GM10248 (cell line): ENCODE results near the gene POLR1C.

Source experiments
- CTCF ChIA-PET: fragments of 300-600 bp; sonication (Branson Sonifier 250); formaldehyde crosslinking; extraction: SDS; loops from one replicate; lab custom pipeline; 2021; ENCODE audit warnings: antibody characterized with exemption; lab: Yijun Ruan, JAX
- POLR2A ChIA-PET: fragments of 350-650 bp; sonication (Branson Sonifier 250); formaldehyde crosslinking; extraction: SDS; loops from one replicate; lab custom pipeline; 2020; ENCODE audit warnings: antibody characterized with exemption; lab: Yijun Ruan, JAX
- DNase-seq: peaks from one replicate; pipeline ENCODE4 v3.0.0; 2012; ENCODE audit errors: extremely low spot score
- TF ChIP-seq, protein P1 (sequence below): IDR thresholded peaks from 2 replicates; pipeline ENCODE4 v1.5.1; 2012; ENCODE audit warnings: mild to moderate bottlenecking, low read depth; ENCODE audit errors: extremely low read depth, missing control alignments, control extremely low read depth

The POLR1C gene

DNA sequence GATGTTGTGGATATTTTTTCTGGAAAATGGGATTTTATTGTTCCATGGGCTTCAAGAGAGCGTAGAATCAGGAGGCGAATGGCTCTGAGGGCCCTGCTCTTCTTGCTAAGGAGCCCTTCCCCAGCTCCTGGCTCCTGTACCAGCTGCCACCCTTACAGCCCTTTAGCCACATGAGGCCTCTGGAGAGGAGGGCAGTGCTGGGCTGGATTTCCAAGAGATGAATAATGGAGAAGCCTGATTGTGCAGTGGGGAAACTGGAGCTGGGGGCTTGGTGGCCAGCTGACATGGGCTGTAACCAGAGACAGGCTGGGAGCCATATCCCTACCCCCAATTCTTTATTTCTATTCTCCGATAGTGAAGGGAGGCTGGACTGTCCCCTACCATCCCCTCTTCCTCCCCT, 16.0 kb upstream of the POLR1C start:
- POLR2A ChIA-PET = interaction anchor here (0.6 to 0.8 kb wide), 2 partner anchors 9 to 561 kb away, joined by 3 read pairs; partner anchors contain the start of gene LRRC73
- TF ChIP-seq, protein P1, sequence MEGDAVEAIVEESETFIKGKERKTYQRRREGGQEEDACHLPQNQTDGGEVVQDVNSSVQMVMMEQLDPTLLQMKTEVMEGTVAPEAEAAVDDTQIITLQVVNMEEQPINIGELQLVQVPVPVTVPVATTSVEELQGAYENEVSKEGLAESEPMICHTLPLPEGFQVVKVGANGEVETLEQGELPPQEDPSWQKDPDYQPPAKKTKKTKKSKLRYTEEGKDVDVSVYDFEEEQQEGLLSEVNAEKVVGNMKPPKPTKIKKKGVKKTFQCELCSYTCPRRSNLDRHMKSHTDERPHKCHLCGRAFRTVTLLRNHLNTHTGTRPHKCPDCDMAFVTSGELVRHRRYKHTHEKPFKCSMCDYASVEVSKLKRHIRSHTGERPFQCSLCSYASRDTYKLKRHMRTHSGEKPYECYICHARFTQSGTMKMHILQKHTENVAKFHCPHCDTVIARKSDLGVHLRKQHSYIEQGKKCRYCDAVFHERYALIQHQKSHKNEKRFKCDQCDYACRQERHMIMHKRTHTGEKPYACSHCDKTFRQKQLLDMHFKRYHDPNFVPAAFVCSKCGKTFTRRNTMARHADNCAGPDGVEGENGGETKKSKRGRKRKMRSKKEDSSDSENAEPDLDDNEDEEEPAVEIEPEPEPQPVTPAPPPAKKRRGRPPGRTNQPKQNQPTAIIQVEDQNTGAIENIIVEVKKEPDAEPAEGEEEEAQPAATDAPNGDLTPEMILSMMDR = no peak
- DNase-seq = no peak
- CTCF ChIA-PET = interaction anchor here (2.6 kb wide), 1 partner anchor 14 kb away, joined by 8 read pairs; no protein-coding TSS in a partner anchor

DNA sequence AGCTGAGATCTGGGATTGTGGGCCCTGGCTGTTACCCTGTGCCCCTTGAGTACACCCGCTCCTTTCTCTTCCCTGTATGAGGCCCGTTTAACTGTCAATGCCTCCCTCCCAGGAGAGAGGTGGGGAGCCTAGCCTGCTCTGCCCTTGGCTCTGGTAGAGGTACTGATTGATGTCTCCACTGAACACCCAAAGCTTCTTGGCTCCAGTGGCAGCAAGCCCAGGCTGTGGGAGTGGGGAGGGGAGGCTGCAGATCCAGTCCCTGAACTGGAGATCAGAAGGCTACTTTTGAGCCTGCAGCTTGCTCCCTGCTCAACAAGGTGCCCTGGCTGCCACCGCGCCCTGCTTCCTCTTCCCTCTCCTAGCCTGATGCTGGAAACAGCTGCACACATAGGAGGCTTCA, 14.2 kb upstream of the POLR1C start:
- POLR2A ChIA-PET = no interaction called here
- CTCF ChIA-PET = interaction anchor here (1.4 to 6.8 kb wide), 3 partner anchors 15 to 239 kb away, joined by 4 to 70 read pairs (median 8); partner anchors contain the start of gene DLK2
- TF ChIP-seq, protein P1 = no peak
- DNase-seq = no peak

DNA sequence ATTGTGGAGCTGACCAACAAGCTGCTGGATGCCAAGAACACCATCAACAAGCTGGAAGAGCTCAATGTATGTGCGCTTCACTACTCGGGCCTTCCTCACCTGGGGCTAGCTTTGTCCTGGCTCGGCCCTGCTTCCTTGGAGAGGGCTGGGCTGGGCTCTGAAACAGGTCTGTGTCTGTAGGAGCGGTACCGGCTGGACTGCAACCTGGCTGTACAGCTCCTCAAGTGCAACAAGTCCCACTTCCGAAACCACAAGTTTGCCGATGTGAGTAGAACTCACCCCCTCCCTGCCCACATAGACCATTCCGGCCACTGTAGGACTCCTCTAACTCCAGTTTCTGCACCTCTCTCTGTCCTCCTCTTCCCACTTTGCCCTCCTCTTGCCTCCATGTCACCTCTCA, 13.4 kb upstream of the POLR1C start:
- CTCF ChIA-PET = interaction anchor here (0.7 to 7.8 kb wide), 3 partner anchors 49 to 576 kb away, joined by 4 to 77 read pairs (median 70); partner anchors contain the start of gene DLK2
- POLR2A ChIA-PET = no interaction called here
- DNase-seq = no peak
- TF ChIP-seq, protein P1 = no peak

DNA sequence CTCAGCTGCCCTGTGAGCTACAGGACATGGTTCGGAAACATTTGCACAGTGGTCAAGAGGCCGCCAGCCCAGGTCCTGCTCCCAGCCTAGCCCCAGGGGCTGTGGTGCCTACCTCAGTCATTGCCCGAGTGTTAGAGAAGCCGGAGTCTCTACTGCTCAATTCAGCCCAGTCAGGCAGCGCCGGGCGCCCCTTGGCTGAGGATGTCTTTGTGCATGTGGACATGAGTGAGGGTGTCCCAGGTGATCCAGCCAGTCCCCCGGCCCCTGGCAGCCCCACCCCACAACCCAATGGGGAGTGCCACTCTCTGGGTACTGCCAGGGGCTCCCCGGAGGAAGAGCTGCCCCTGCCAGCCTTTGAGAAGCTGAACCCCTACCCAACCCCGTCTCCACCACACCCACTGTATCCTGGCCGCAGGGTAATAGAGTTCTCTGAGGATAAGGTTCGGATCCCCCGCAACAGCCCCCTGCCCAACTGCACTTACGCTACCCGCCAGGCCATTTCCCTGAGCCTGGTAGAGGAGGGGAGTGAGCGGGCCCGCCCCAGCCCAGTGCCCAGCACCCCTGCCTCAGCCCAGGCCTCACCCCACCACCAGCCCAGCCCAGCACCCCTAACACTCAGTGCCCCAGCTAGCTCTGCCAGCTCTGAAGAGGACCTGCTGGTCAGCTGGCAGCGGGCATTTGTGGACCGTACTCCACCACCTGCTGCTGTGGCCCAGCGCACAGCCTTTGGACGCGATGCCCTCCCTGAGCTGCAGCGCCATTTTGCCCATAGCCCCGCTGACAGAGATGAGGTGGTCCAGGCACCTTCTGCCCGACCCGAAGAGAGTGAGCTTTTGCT, 11.9 kb upstream of the POLR1C start:
- ChIA-PET POLR2A (no interaction called here), CTCF (interaction anchor here (0.6 to 7.8 kb wide), 19 partner anchors 11 to 454 kb away, joined by 3 to 125 read pairs (median 6); partner anchors contain the start of genes ABCC10, DLK2, DNPH1 and POLR1C)
- DNase-seq = no peak
- TF ChIP-seq, protein P1 = no peak

DNA sequence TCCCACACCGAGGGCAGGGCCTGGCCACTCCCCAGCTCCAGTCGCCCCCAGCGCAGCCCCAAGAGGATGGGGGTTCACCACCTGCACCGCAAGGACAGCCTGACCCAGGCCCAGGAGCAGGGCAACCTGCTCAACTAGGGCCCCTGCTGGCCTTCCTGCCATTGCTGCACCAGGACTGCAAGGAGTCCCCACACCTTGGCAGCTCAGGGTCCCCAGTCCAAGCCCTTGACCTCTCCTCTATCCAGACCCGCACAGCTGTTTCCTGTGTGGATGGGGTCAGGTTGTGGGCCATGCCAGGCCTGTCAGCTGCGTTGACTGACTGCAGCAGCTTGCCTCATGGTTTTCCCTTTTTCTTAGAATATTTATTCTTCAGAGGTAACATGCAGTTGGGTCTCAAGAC, 11.2 kb upstream of the POLR1C start:
- ChIA-PET POLR2A (interaction anchor here (0.5 to 0.6 kb wide), 2 partner anchors 23 to 62 kb away, joined by 4 to 6 read pairs; no protein-coding TSS in a partner anchor), CTCF (interaction anchor here (0.6 to 7.8 kb wide), 36 partner anchors 9 to 573 kb away, joined by 3 to 125 read pairs (median 6); partner anchors contain the start of genes ABCC10, DLK2, DNPH1 and POLR1C)
- TF ChIP-seq, protein P1 = no peak
- DNase-seq = no peak

DNA sequence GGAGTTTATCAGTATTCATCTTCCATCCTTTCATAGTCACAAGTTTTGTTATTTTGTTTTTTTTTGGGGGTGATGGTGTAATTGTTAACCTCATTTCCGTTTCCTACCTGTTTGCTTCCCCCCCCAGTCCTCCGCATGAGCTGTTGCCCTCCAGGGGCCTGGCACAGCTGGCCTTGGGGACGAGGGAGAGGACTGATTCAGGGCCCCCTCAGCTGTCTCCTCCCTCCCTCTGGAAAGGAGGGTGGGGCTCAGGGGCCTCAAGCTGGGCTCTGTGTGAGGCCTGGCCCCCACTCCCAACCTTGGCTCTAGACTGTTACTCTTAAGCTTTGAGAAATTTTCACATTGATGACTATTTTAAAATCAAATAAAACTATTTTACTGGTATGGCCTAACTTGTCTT, 10.7 kb upstream of the POLR1C start:
- TF ChIP-seq, protein P1 = no peak
- ChIA-PET POLR2A (interaction anchor here (0.5 to 0.6 kb wide), 4 partner anchors 24 to 61 kb away, joined by 3 to 6 read pairs (median 4); no protein-coding TSS in a partner anchor), CTCF (interaction anchor here (0.6 to 7.8 kb wide), 45 partner anchors 8 to 573 kb away, joined by 3 to 125 read pairs (median 6); partner anchors contain the start of genes ABCC10, DLK2, DNPH1 and POLR1C)
- no peak for DNase-seq
